ENCODE measurements around the gene IFT81.

GRCh38 chr12:110123919-110124268, 263 bp upstream of the IFT81 start:
- TF ChIP-seq, protein P1, sequence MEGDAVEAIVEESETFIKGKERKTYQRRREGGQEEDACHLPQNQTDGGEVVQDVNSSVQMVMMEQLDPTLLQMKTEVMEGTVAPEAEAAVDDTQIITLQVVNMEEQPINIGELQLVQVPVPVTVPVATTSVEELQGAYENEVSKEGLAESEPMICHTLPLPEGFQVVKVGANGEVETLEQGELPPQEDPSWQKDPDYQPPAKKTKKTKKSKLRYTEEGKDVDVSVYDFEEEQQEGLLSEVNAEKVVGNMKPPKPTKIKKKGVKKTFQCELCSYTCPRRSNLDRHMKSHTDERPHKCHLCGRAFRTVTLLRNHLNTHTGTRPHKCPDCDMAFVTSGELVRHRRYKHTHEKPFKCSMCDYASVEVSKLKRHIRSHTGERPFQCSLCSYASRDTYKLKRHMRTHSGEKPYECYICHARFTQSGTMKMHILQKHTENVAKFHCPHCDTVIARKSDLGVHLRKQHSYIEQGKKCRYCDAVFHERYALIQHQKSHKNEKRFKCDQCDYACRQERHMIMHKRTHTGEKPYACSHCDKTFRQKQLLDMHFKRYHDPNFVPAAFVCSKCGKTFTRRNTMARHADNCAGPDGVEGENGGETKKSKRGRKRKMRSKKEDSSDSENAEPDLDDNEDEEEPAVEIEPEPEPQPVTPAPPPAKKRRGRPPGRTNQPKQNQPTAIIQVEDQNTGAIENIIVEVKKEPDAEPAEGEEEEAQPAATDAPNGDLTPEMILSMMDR (IDR thresholded peaks at IDR 0.05), result no peak
- no peak for TF ChIP-seq POLR2A (IDR thresholded peaks at IDR 0.05)
